H1 (cell line): ENCODE measurements around the gene EVC2. TPM values are rescaled to one million over a fixed set of nuclear protein-coding genes. Genes with fewer than 3 reads are reported as not detected.

ENCODE experiments used
- CTCF ChIA-PET: fragments of 300-600 bp; sonication (Branson Sonifier 250); formaldehyde crosslinking; loops from one replicate; lab custom pipeline; 2021; ENCODE audit not compliant: partially characterized antibody; lab: Charles Lee
- POLR2A ChIA-PET: fragments of 300-600 bp; sonication (Branson Sonifier 250); formaldehyde crosslinking; loops from one replicate; lab custom pipeline; 2021; ENCODE audit warnings: inconsistent platforms; ENCODE audit not compliant: partially characterized antibody; lab: Charles Lee
- DNase-seq, 2 experiments: peaks; one replicate each; pipeline versions ENCODE4 v3.0.0 to v3.0.0-alpha.2; 2010 to 2022; ENCODE audit warnings: low spot score in 2 of 2, low read depth in 1 of 2, mixed read lengths in 1 of 2
- FAIRE-seq: peaks from 2 replicates; lab custom pipeline; 2011; peaks lifted over from hg19 to GRCh38; lab: Jason Lieb, UNC
- H2AFZ ChIP-seq: 2 replicates; pipeline ENCODE4 v1.8.1; 2012; ENCODE audit warnings: low read length, inconsistent platforms
- H2AK5ac ChIP-seq: 2 replicates; pipeline ENCODE4 v1.6.1; 2013; ENCODE audit warnings: low read depth, low read length
- H2BK120ac ChIP-seq: replicated peaks from 2 replicates; pipeline ENCODE3; 2013; ENCODE audit warnings: low read depth, low read length, inconsistent platforms
- H2BK12ac ChIP-seq: 2 replicates; pipeline ENCODE4 v1.6.1; 2013; ENCODE audit warnings: low read depth, low read length
- H2BK15ac ChIP-seq: 2 replicates; pipeline ENCODE4 v1.6.1; 2013; ENCODE audit warnings: low read length
- H2BK20ac ChIP-seq: 2 replicates; pipeline ENCODE4 v1.6.1; 2013; ENCODE audit warnings: low read length
- H2BK5ac ChIP-seq: 2 replicates; pipeline ENCODE4 v1.6.1; 2013; ENCODE audit warnings: low read depth, low read length
- H3K14ac ChIP-seq: 2 replicates; pipeline ENCODE4 v1.6.1; 2013; ENCODE audit warnings: inconsistent platforms; ENCODE audit not compliant: insufficient read length
- H3K18ac ChIP-seq: 2 replicates; pipeline ENCODE4 v1.6.1; 2013; ENCODE audit warnings: low read length; ENCODE audit errors: extremely low read depth
- H3K23ac ChIP-seq: 2 replicates; pipeline ENCODE4 v1.6.1; 2013; ENCODE audit warnings: inconsistent platforms; ENCODE audit not compliant: insufficient read length
- H3K23me2 ChIP-seq: 2 replicates; pipeline ENCODE4 v1.6.1; 2013; ENCODE audit warnings: low read depth, low read length
- H3K27ac ChIP-seq: 2 replicates; pipeline ENCODE4 v1.6.1; 2011; ENCODE audit warnings: low read depth, low read length, inconsistent platforms
- H3K27me3 ChIP-seq, 4 experiments: replicated peaks in 1 of 4; 1 replicate in 1 of 4; 2 replicates in 3 of 4; pipeline versions ENCODE4 v1.6.1 to v1.8.1; 2011 to 2013; ENCODE audit warnings: low read length in 3 of 4, mild to moderate bottlenecking in 3 of 4, inconsistent platforms in 2 of 4, mixed read lengths in 2 of 4, moderate library complexity in 1 of 4; ENCODE audit not compliant: control insufficient read depth in 3 of 4, insufficient read depth in 3 of 4; ENCODE audit errors: extremely low read depth in 1 of 4
- H3K36me3 ChIP-seq, 4 experiments: 2 replicates each; pipeline versions ENCODE4 v1.6.1 to v1.8.1; 2011 to 2013; ENCODE audit warnings: mild to moderate bottlenecking in 4 of 4, low read length in 3 of 4, moderate library complexity in 2 of 4, control low read depth in 1 of 4, inconsistent platforms in 1 of 4; ENCODE audit not compliant: insufficient read depth in 4 of 4, control insufficient read depth in 2 of 4
- H3K4ac ChIP-seq: replicated peaks from 2 replicates; pipeline ENCODE3; 2013; ENCODE audit warnings: low read length, low read depth, mixed read lengths, inconsistent platforms; ENCODE audit not compliant: insufficient read length
- H3K4me1 ChIP-seq, 4 experiments: replicated peaks in 1 of 4; 1 replicate in 1 of 4; 2 replicates in 3 of 4; pipeline versions ENCODE4 v1.6.1 to v1.8.1; 2011 to 2013; ENCODE audit warnings: low read length in 3 of 4, inconsistent platforms in 2 of 4, mixed read lengths in 1 of 4; ENCODE audit not compliant: insufficient read depth in 4 of 4, control insufficient read depth in 3 of 4
- H3K4me2 ChIP-seq, 2 experiments: 2 replicates each; pipeline versions ENCODE4 v1.6.1 to v1.8.1; 2011 to 2013; ENCODE audit warnings: low read depth in 2 of 2, low read length in 2 of 2, control low read depth in 1 of 2, inconsistent platforms in 1 of 2, mild to moderate bottlenecking in 1 of 2; ENCODE audit not compliant: insufficient read depth in 1 of 2
- H3K4me3 ChIP-seq, 4 experiments: fragments of 200-600, 300-600 bp in 1 of 4; sonication (generic), shearing (Covaris generic), sonication (Bioruptor Twin) in 1 of 4; 2 replicates each; pipeline versions ENCODE4 v1.5.1 to v1.8.1; 2011 to 2016; ENCODE audit warnings: low read length in 4 of 4, low read depth in 3 of 4, control low read depth in 2 of 4, inconsistent platforms in 2 of 4, mild to moderate bottlenecking in 2 of 4, mixed read lengths in 1 of 4, moderate library complexity in 1 of 4; ENCODE audit not compliant: insufficient read depth in 2 of 4; ENCODE audit errors: extremely low read depth in 1 of 4
- H3K56ac ChIP-seq: replicated peaks from 2 replicates; pipeline ENCODE3; 2013; ENCODE audit warnings: low read depth, mild to moderate bottlenecking, mixed read lengths, low read length, inconsistent platforms; ENCODE audit not compliant: insufficient read length
- H3K79me1 ChIP-seq: 2 replicates; pipeline ENCODE4 v1.6.1; 2013; ENCODE audit warnings: low read depth, low read length, control low read depth
- H3K79me2 ChIP-seq, 2 experiments: 2 replicates each; pipeline versions ENCODE4 v1.6.1 to v1.8.1; 2012 to 2013; ENCODE audit warnings: low read length in 2 of 2, mild to moderate bottlenecking in 2 of 2, inconsistent platforms in 1 of 2; ENCODE audit not compliant: insufficient read depth in 2 of 2, control insufficient read depth in 1 of 2
- H3K9ac ChIP-seq, 4 experiments: replicated peaks in 1 of 4; 1 replicate in 1 of 4; 2 replicates in 3 of 4; pipeline versions ENCODE4 v1.6.1 to v1.8.1; 2011 to 2013; ENCODE audit warnings: low read depth in 3 of 4, low read length in 3 of 4, control low read depth in 2 of 4, mild to moderate bottlenecking in 2 of 4, moderate library complexity in 2 of 4, inconsistent platforms in 1 of 4; ENCODE audit errors: extremely low read depth in 1 of 4
- H3K9me3 ChIP-seq, 2 experiments: 2 replicates each; pipeline versions ENCODE4 v1.6.1 to v1.8.1; 2012 to 2013; ENCODE audit warnings: mild to moderate bottlenecking in 2 of 2, moderate library complexity in 2 of 2, control low read depth in 1 of 2, inconsistent platforms in 1 of 2, low read depth in 1 of 2, low read length in 1 of 2, mixed read lengths in 1 of 2; ENCODE audit not compliant: insufficient read depth in 2 of 2
- H4K20me1 ChIP-seq, 2 experiments: replicated peaks in 1 of 2; 2 replicates each; pipeline versions ENCODE3 to v1.8.1; 2011 to 2013; ENCODE audit warnings: inconsistent platforms in 2 of 2, low read length in 2 of 2, mild to moderate bottlenecking in 1 of 2; ENCODE audit not compliant: insufficient read depth in 2 of 2, control insufficient read depth in 1 of 2
- H4K5ac ChIP-seq: 2 replicates; pipeline ENCODE4 v1.6.1; 2013; ENCODE audit warnings: low read length, low read depth, mixed read lengths, inconsistent platforms; ENCODE audit not compliant: insufficient read length
- H4K8ac ChIP-seq: 2 replicates; pipeline ENCODE4 v1.8.0; 2013; ENCODE audit warnings: mild to moderate bottlenecking, moderate library complexity, low read length, inconsistent platforms; ENCODE audit not compliant: insufficient read depth; ENCODE audit errors: extremely low read depth
- H4K91ac ChIP-seq: replicated peaks from 2 replicates; pipeline ENCODE3; 2013; ENCODE audit warnings: low read length, mixed read lengths, inconsistent platforms; ENCODE audit not compliant: insufficient read length
- ASH2L ChIP-seq: fragments of 200-600, 300-600 bp; sonication (generic); IDR thresholded peaks from one replicate; pipeline ENCODE4 v1.7.1; 2017; ENCODE audit warnings: low read length
- ATF2 ChIP-seq: IDR thresholded peaks from 2 replicates; pipeline ENCODE4 v1.6.1; 2012; ENCODE audit warnings: low read length, inconsistent platforms
- BCL11A ChIP-seq, 2 experiments: IDR thresholded peaks; one replicate each; pipeline ENCODE4 v1.6.1; 2011; ENCODE audit warnings: low read depth in 2 of 2, low read length in 2 of 2, mild to moderate bottlenecking in 2 of 2
- CEBPB ChIP-seq: IDR thresholded peaks from 2 replicates; pipeline ENCODE4 v1.6.1; 2012; ENCODE audit warnings: low read depth, low read length
- GTF2F1 ChIP-seq: IDR thresholded peaks from 2 replicates; pipeline ENCODE4 v1.6.1; 2012; ENCODE audit warnings: low read depth, low read length, improper control_type of control experiment, borderline replicate concordance
- JUN ChIP-seq: IDR thresholded peaks from 2 replicates; pipeline ENCODE4 v1.6.1; 2011; ENCODE audit warnings: low read depth, mild to moderate bottlenecking, improper control_type of control experiment, low read length
- RAD21 ChIP-seq, 2 experiments: IDR thresholded peaks in 1 of 2; conservative IDR thresholded peaks in 1 of 2; 2 replicates each; pipeline ENCODE4 v1.6.1; 2011; ENCODE audit warnings: low read depth in 2 of 2, low read length in 2 of 2, improper control_type of control experiment in 1 of 2, inconsistent platforms in 1 of 2, mild to moderate bottlenecking in 1 of 2, moderate library complexity in 1 of 2
- RXRA ChIP-seq: IDR thresholded peaks from 2 replicates; pipeline ENCODE4 v1.6.1; 2011; ENCODE audit warnings: low read depth, mild to moderate bottlenecking, low read length, moderate library complexity; ENCODE audit not compliant: insufficient read depth
- SIN3A ChIP-seq, 2 experiments: IDR thresholded peaks in 1 of 2; conservative IDR thresholded peaks in 1 of 2; 2 replicates each; pipeline ENCODE4 v1.6.1; 2011 to 2012; ENCODE audit warnings: low read length in 2 of 2, improper control_type of control experiment in 1 of 2, low read depth in 1 of 2, mild to moderate bottlenecking in 1 of 2
- SIX5 ChIP-seq: IDR thresholded peaks from 2 replicates; pipeline ENCODE4 v1.6.1; 2011; ENCODE audit warnings: mild to moderate bottlenecking, low read depth, low read length
- SP2 ChIP-seq: IDR thresholded peaks from 2 replicates; pipeline ENCODE4 v1.6.1; 2012; ENCODE audit warnings: mild to moderate bottlenecking, low read length, inconsistent platforms
- SP4 ChIP-seq: IDR thresholded peaks from 2 replicates; pipeline ENCODE4 v1.6.1; 2012; ENCODE audit warnings: low read length, inconsistent platforms
- WGBS, 2 experiments: shearing (Covaris generic) in 1 of 2; methylation state at CpG; one replicate each; pipeline versions ENCODE4 v1.1.6 to v1.1.7; 2013 to 2015; ENCODE audit warnings: low lambda C conversion rate in 2 of 2, mixed read lengths in 2 of 2, inconsistent platforms in 1 of 2, low coverage in 1 of 2, missing lambda C conversion rate in 1 of 2; ENCODE audit not compliant: insufficient replicate concordance in 2 of 2, insufficient coverage in 1 of 2, insufficient read length in 1 of 2; ENCODE audit errors: extremely low coverage in 1 of 2, missing lambda C conversion rate in 1 of 2; 5-methylcytosine and 5-hydroxymethylcytosine counted together
- polyA plus RNA-seq, 7 experiments: library from polyadenylated mRNA; depleted of rRNA in 3 of 7; stranded (reverse) in 5 of 7; unstranded in 2 of 7; fragments of >200 nt in 5 of 7; fragments of 200-250 nt in 2 of 7; gene quantifications; 1 replicate in 5 of 7; 2 replicates in 1 of 7; 4 replicates in 1 of 7; pipeline versions ENCODE4 v1.2.1 to v1.2.3, GENCODE V29; 2011 to 2013; ENCODE audit warnings: missing spikeins in 2 of 7, mixed read lengths in 2 of 7
- total RNA-seq: library from RNA; stranded (reverse); fragmentation: NEBNext Ultra II Directional; extraction: Animal tissue kit (Norgen Biotek cat#: 25700); gene quantifications from 2 replicates; pipeline ENCODE4 v1.2.1, GENCODE V29; 2021

The EVC2 gene
- total and polyA plus RNA-seq, 2 of the 8 experiments (the other 6 are each of a cell fraction or from before 2014, with no cell fraction given) = 0.73 to 5.9 TPM

GRCh38 chr4:5632066-5632440 lies 76.3 kb downstream of the EVC2 start:
- H4K91ac ChIP-seq = peak overlapping the region; percentile 34
- H4K20me1 ChIP-seq = peaks cover 0 to 2% of the 10 kb centered on the region in 2 experiments
- peak overlapping the region; percentile 45 for H2BK5ac ChIP-seq
- no peak overlapping the region for H3K9ac ChIP-seq
- H3K56ac ChIP-seq = no peak overlapping the region
- no peak overlapping the region for H3K23ac ChIP-seq
- no peak overlapping the region for H3K4me2 ChIP-seq
- H3K4ac ChIP-seq = peak overlapping the region; percentile 79
- no peak overlapping the region for H3K27ac ChIP-seq
- H4K5ac ChIP-seq = no peak overlapping the region
- H3K14ac ChIP-seq = no peak overlapping the region
- no peak overlapping the region for H3K18ac ChIP-seq
- peaks cover 0 to 4% (median 0%) of the 10 kb centered on the region in 4 experiments; a peak in 2 of 8 replicates for H3K36me3 ChIP-seq
- no peak overlapping the region for H2BK120ac ChIP-seq
- H3K4me1 ChIP-seq = peaks cover 0 to 5% (median 1%) of the 10 kb centered on the region in 4 experiments; a peak in 1 of 7 replicates
- H3K79me1 ChIP-seq = no peaks in the 10 kb centered on the region
- no peaks in the 10 kb centered on the region for H3K79me2 ChIP-seq
- no peak overlapping the region; the same call in 1 of the 2 replicates for H4K8ac ChIP-seq
- no peak for FAIRE-seq
- H3K9me3 ChIP-seq = 0 out of 4 replicates have a peak, but pooled peaks cover 0 to 2% of the 10 kb centered on the region in 2 experiments
- H3K23me2 ChIP-seq = no peaks in the 10 kb centered on the region
- ChIA-PET POLR2A (no interaction called here), CTCF (interaction anchor here (1.1 to 3.2 kb wide), 3 partner anchors 11 to 181 kb away, joined by 3 to 13 read pairs (median 3); no protein-coding TSS in a partner anchor)
- no peak overlapping the region for H2BK15ac ChIP-seq
- 77% methylated on average over 3 of the region's 3 CpGs; no CpG with 5 or more reads in 1 of the 2 experiments for WGBS, 2 experiments
- DNase-seq = no peak
- H3K27me3 ChIP-seq = no peaks in the 10 kb centered on the region
- H2BK20ac ChIP-seq = no peak overlapping the region
- H2BK12ac ChIP-seq = peak overlapping the region; percentile 31; the same call in 1 of the 2 replicates
- H3K4me3 ChIP-seq = no peak overlapping the region
- peak overlapping the region; percentile 32; the same call in 1 of the 2 replicates for H2AK5ac ChIP-seq
- H2AFZ ChIP-seq = no peak overlapping the region
- no peak for TF ChIP-seq GTF2F1
- TF ChIP-seq ASH2L = no peak
- no peak for TF ChIP-seq SIX5
- no peak for TF ChIP-seq JUN
- TF ChIP-seq RAD21 (IDR thresholded peaks at IDR 0.05 in 1 of 2, conservative IDR thresholded peaks at IDR 0.05 in 1 of 2; ENCODE audit: low read depth in 2 of 2, low read length in 2 of 2) = no peak
- no peak for TF ChIP-seq SP4
- TF ChIP-seq SP2 = no peak
- TF ChIP-seq CEBPB = no peak
- TF ChIP-seq ATF2 = no peak
- TF ChIP-seq SIN3A (conservative IDR thresholded peaks at IDR 0.05 in 1 of 2, IDR thresholded peaks at IDR 0.05 in 1 of 2; ENCODE audit: low read depth in 1 of 2, low read length in 2 of 2) = no peak
- no peak for TF ChIP-seq RXRA
- TF ChIP-seq BCL11A (IDR thresholded peaks at IDR 0.05; ENCODE audit: low read depth in 2 of 2, low read length in 2 of 2) = no peak
